Body of pancreas (tissue), 4 donors: Measurements from ENCODE around the gene NBEA.

Source experiments
- CTCF ChIP-seq, 7 experiments: fragments of 450-650 bp in 4 of 7; fragments of 200-600 bp in 3 of 7; sonication (generic) in 3 of 7; IDR thresholded peaks; one replicate each; pipeline ENCODE4 v1.5.1; 2016 to 2019; ENCODE audit warnings: antibody characterized with exemption in 7 of 7
- POLR2A ChIP-seq, 3 donors: fragments of 450-650 bp; IDR thresholded peaks; one replicate each; pipeline ENCODE4 v1.6.1; 2016; ENCODE audit warnings: antibody characterized with exemption in 3 of 3, mild to moderate bottlenecking in 2 of 3

GRCh38 chr13:35367586-35367985 is 425.5 kb downstream of the NBEA start:
- TF ChIP-seq CTCF (IDR thresholded peaks at IDR 0.05): no peak
- no peak for TF ChIP-seq POLR2A (IDR thresholded peaks at IDR 0.05)
